HEK293T (cell line): ENCODE results near the gene LRG1.

ENCODE experiments used
- CTCF ChIA-PET: fragments of 350-600 bp; formaldehyde crosslinking; extraction: SDS; loops from one replicate; lab custom pipeline; 2021; ENCODE audit warnings: antibody characterized with exemption, inconsistent platforms; lab: Yijun Ruan, JAX
- POLR2A ChIA-PET: fragments of 350-600 bp; formaldehyde crosslinking; extraction: SDS; loops from one replicate; lab custom pipeline; 2020; ENCODE audit warnings: antibody characterized with exemption, inconsistent platforms; lab: Yijun Ruan, JAX
- DNase-seq: peaks from one replicate; pipeline ENCODE4 v3.0.0; 2012; ENCODE audit warnings: mixed read lengths; ENCODE audit errors: extremely low spot score
- ARNT ChIP-seq: fragments of 450-650 bp; IDR thresholded peaks from 2 replicates; pipeline ENCODE4 v1.6.1; 2017; ENCODE audit warnings: mild to moderate bottlenecking
- BHLHE40 ChIP-seq: fragments of 450-650 bp; IDR thresholded peaks from 2 replicates; pipeline ENCODE4 v1.6.1; 2016; ENCODE audit warnings: mild to moderate bottlenecking, moderate library complexity, borderline replicate concordance
- CTBP1 ChIP-seq: fragments of 450-650 bp; IDR thresholded peaks from 2 replicates; pipeline ENCODE4 v1.6.1; 2016; ENCODE audit warnings: borderline replicate concordance
- ELF4 ChIP-seq: fragments of 450-650 bp; IDR thresholded peaks from 2 replicates; pipeline ENCODE4 v1.6.1; 2017; ENCODE audit warnings: antibody characterized with exemption
- FOXA1 ChIP-seq: fragments of 450-650 bp; IDR thresholded peaks from 2 replicates; pipeline ENCODE4 v1.6.1; 2016; ENCODE audit warnings: mild to moderate bottlenecking
- FOXK2 ChIP-seq: fragments of 450-650 bp; IDR thresholded peaks from 2 replicates; pipeline ENCODE4 v1.6.1; 2016; ENCODE audit warnings: mild to moderate bottlenecking
- FOXM1 ChIP-seq: fragments of 450-650 bp; IDR thresholded peaks from 2 replicates; pipeline ENCODE4 v1.6.1; 2017; ENCODE audit warnings: mild to moderate bottlenecking, borderline replicate concordance
- HDGF ChIP-seq: fragments of 450-650 bp; IDR thresholded peaks from 2 replicates; pipeline ENCODE4 v1.6.1; 2017; ENCODE audit warnings: antibody characterized with exemption, borderline replicate concordance
- L3MBTL2 ChIP-seq: fragments of 450-650 bp; conservative IDR thresholded peaks from 2 replicates; pipeline ENCODE4 v1.6.1; 2016; ENCODE audit warnings: mild to moderate bottlenecking
- LEF1 ChIP-seq: fragments of 450-650 bp; IDR thresholded peaks from 2 replicates; pipeline ENCODE4 v1.6.1; 2017; ENCODE audit warnings: mild to moderate bottlenecking, borderline replicate concordance
- NFRKB ChIP-seq: fragments of 450-650 bp; IDR thresholded peaks from 2 replicates; pipeline ENCODE4 v1.6.1; 2016; ENCODE audit warnings: mild to moderate bottlenecking, moderate library complexity
- PKNOX1 ChIP-seq: fragments of 450-650 bp; IDR thresholded peaks from 2 replicates; pipeline ENCODE4 v1.6.1; 2016
- SP1 ChIP-seq: fragments of 450-650 bp; IDR thresholded peaks from 2 replicates; pipeline ENCODE4 v1.6.1; 2017
- SUZ12 ChIP-seq: fragments of 450-650 bp; IDR thresholded peaks from 2 replicates; pipeline ENCODE4 v1.6.1; 2016; ENCODE audit warnings: mild to moderate bottlenecking
- TARDBP ChIP-seq: fragments of 450-650 bp; IDR thresholded peaks from 2 replicates; pipeline ENCODE4 v1.6.1; 2016
- ZNF384 ChIP-seq: fragments of 450-650 bp; IDR thresholded peaks from 2 replicates; pipeline ENCODE4 v1.6.1; 2016

Gene LRG1

GRCh38 chr19:4585556-4585955 lies 45.7 kb upstream of the LRG1 start:
- ChIA-PET CTCF (interaction anchor here (1.3 kb wide), 1 partner anchor 49 kb away, joined by 3 read pairs; no protein-coding TSS in a partner anchor), POLR2A (no interaction called here)
- no peak for DNase-seq
- TF ChIP-seq SP1 (no peak), CTBP1 (no peak), TARDBP (no peak)

GRCh38 chr19:4584670-4585460 lies 45.0 kb upstream of the LRG1 start:
- DNase-seq: no peak
- CTCF ChIA-PET: interaction anchor here (1.3 kb wide), 1 partner anchor 50 kb away, joined by 3 read pairs; no protein-coding TSS in a partner anchor
- TF ChIP-seq FOXK2: no peak
- no peak for TF ChIP-seq HDGF
- TF ChIP-seq PKNOX1: no peak
- POLR2A ChIA-PET: no interaction called here

GRCh38 chr19:4583961-4584669 lies 44.3 kb upstream of the LRG1 start:
- peak; percentile 77 for DNase-seq
- TF ChIP-seq SP1: no peak
- TF ChIP-seq FOXM1: 0 out of 2 replicates have a peak, but pooled peaks have one; percentile 31
- TF ChIP-seq PKNOX1: no peak
- no peak for TF ChIP-seq ZNF384
- TF ChIP-seq HDGF: no peak

GRCh38 chr19:4582980-4583842 lies 43.4 kb upstream of the LRG1 start:
- TF ChIP-seq SUZ12 (no peak), ZNF384 (no peak), ELF4 (no peak), L3MBTL2 (no peak), CTBP1 (no peak)
- no peak for DNase-seq
- CTCF ChIA-PET: interaction anchor here (1.0 to 1.4 kb wide), 2 partner anchors 16 to 53 kb away, joined by 3 read pairs; no protein-coding TSS in a partner anchor
- POLR2A ChIA-PET: interaction anchor here (0.7 kb wide), 1 partner anchor 10 kb away, joined by 3 read pairs; no protein-coding TSS in a partner anchor

More at GRCh38 chr19:4583961-4584669, 44.3 kb upstream of the LRG1 start:
- ChIA-PET POLR2A (no interaction called here), CTCF (interaction anchor here (1.3 to 1.4 kb wide), 2 partner anchors 17 to 50 kb away, joined by 3 read pairs; no protein-coding TSS in a partner anchor)

GRCh38 chr19:4581666-4582553 lies 42.1 kb upstream of the LRG1 start:
- ChIA-PET POLR2A (interaction anchor here (0.7 kb wide), 1 partner anchor 8 kb away, joined by 3 read pairs; no protein-coding TSS in a partner anchor), CTCF (no interaction called here)
- DNase-seq: peak; percentile 66
- TF ChIP-seq ARNT (no peak), TARDBP (no peak), FOXM1 (peak; percentile 72)

- no peak for TF ChIP-seq TARDBP
- TF ChIP-seq L3MBTL2: no peak
- no peak for TF ChIP-seq HDGF
- no peak for TF ChIP-seq LEF1
- no peak for TF ChIP-seq CTBP1
- TF ChIP-seq ARNT: no peak
- no peak for TF ChIP-seq PKNOX1
- no peak for TF ChIP-seq FOXA1
- TF ChIP-seq ELF4: no peak
- no peak for TF ChIP-seq FOXM1
- no peak for TF ChIP-seq SUZ12
- no peak for TF ChIP-seq ZNF384
- TF ChIP-seq NFRKB: no peak
- no peak for TF ChIP-seq BHLHE40
- no peak for TF ChIP-seq FOXK2
- no peak for TF ChIP-seq SP1
- no peak for DNase-seq
- CTCF ChIA-PET: no interaction called here
- POLR2A ChIA-PET: no interaction called here
These were observed 41.3 kb upstream of the LRG1 start for GRCh38 chr19:4580961-4581665.
